ENCODE measurements around the gene ANKRD52.
A peak's percentile ranks its signal among the peaks of the same experiment; 100 is the strongest.
"Not testable (repeated sequence)": the region's sequence is repeated elsewhere in the genome, so short reads cannot be mapped to it uniquely, and the experiment has no call there.

Gene ANKRD52

DNA sequence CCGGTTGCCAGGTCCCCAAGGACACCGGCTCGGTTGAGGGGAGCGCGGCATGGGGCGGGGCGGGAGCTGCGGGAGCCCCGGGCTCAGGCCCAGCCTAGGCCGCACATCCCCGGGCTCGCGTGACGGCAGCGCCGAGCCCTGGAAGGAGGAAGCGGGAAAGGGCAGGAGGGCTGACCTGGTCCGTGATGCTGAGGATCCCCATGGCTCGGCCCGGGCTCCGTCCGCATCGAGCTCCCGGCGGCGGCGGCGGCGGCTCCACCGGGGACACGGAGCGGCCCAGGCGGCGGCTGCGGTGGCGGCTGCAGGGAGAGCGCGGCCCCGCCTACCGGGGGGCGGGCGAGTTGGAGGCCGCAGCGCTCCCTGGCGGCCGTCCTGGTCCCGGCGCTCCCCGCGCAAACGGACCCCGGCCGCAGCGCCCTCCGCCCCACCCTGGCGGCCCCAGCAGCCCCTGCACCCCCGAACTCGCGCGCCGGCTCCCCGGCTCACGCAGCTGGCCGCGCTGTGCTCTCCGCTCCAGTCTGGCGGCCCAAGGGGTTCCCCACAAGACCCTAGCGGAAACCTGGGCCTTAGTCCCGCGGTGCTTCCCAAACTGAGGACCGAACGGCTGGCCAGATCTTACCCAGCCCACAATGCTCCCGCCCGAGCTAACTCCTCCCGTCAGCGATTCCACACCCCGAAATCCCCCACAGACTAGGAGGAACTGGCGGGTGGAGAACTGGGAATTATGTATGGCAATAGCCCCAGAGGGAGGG lies at the start of gene ANKRD52:
Gene ANKRD52, minus strand, starts transcription at position 317 of the 752 bp plus-strand sequence. Its CDS starts 115 bp downstream, at position 202.
- peak; percentile 93 for DNase-seq (ENCODE audit: low read depth, low spot score)

DNA sequence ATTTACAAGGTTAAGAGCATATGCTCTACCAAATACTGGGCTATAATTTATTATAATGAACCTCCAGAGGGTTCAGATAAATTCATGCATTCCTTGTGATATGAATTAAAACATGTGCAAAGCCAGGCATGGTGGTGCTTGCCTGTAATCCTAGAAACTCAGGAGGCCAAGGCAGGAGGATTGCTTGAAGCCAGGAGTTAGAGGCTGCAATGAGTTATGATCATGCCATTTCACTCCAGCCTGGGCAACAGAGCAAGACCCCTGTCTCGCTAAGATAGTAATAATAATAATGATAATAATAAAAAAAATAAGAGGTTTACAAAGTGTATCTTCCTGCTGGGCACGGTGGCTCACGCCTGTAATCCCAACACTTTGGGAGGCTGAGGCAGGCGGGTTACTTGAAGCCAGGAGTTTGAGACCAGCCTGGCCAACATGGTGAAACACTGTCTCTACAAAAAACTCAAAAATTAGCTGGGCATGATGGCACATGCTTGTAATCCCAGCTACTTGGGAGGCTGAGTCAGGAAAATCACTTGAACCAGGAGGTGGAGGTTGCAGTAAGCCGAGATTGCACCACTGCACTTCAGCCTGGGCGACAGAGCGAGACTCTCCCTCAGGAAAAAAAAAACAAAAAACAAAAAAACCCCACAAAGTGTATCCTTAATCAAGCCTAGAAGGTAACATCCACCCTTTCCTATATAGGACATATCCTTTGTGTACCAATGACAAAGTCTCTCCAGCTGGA lies 49.2 kb upstream of the ANKRD52 start:
- DNase-seq (ENCODE audit: low read depth, low spot score), result no peak

DNA sequence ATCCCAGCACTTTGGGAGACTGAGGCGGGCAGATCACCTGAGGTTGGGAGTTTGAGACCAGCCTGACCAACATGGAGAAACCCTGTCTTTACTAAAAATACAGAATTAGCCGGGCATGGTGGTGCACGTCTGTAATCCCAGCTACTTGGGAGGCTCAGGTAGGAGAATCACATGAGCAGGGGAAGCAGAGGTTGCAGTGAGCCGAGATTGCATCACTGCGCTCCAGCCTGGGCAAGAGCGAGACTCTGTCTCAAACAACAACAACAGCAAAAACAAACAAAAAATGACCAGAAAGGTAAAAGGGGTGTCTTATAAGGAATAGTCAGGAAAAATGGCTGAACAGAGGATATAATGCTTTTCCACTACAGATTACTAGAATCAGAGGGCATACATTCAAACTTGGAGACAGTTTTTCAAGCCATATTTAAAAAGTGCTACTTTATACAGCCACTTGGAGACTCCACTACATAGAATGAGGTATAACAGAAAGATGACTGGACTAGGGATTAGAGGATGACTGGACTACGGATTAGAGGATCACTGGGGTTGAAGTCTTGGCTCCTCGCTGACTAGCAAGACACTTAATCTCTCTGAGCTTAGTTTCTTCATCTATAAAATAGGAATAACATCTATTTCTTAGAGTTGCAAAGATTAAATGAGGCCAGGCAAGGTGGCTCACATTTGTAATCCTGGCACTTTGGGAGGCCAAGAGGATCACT lies 46.8 kb upstream of the ANKRD52 start:
- DNase-seq (ENCODE audit: low read depth, low spot score), result no peak

DNA sequence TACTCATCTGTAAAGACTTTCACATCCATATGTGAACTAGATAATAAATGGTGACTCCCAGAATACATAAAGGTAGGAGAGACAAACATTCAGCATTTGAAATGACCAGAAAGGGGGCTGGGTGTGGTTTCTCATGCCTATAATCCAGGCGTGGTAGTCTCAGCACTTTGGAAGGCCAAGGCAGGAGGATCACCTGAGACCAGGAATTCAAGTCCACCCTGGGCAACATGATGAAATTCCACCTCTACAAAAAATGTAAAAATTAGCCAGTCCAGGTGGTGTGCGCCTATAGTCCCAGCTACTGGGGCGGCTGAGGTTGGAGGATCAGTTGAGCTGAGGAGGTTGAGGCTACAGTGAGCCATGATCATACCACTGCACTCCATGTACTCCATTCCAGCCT lies 46.1 kb upstream of the ANKRD52 start:
- DNase-seq (ENCODE audit: low read depth, low spot score), result no peak

DNA sequence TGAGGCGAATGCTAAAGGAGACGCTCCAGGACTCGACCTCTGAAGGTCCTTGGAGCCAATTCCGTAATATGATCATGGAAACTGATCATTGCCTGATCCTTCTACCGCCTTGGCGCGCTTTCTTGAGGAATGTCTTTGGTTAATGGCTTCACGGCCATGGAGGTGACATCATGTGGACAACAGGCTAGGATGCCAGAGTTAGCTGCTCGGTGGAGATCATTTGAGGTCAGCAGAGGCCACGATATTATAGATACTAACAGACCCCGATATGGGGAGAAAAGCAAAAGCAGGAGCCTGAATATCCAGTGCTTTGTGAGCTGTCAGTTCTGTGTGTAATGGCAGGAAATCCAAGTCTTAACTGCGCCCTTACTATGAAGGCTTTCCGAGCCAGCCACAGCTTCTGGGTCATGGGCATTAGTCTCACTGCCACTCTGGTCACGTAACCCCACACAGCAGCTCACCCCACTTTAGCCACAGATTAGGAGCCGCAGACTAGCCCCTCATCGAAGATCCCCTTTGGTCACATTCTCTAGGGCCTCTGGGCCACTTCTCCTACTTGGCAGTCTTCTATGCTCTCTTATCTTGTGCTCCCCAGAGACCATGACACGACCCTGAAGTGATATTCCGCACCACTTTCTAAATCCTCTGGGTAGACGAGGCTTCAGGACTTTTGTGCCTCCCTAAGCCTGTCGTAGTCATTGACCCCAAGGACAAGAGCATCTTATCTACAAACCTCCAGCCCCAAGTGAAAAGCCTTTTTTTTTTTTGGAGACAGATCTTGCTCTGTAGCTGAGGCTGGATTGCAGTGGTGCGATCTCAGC lies 42.7 kb upstream of the ANKRD52 start:
- no peak for DNase-seq (ENCODE audit: low read depth, low spot score)

DNA sequence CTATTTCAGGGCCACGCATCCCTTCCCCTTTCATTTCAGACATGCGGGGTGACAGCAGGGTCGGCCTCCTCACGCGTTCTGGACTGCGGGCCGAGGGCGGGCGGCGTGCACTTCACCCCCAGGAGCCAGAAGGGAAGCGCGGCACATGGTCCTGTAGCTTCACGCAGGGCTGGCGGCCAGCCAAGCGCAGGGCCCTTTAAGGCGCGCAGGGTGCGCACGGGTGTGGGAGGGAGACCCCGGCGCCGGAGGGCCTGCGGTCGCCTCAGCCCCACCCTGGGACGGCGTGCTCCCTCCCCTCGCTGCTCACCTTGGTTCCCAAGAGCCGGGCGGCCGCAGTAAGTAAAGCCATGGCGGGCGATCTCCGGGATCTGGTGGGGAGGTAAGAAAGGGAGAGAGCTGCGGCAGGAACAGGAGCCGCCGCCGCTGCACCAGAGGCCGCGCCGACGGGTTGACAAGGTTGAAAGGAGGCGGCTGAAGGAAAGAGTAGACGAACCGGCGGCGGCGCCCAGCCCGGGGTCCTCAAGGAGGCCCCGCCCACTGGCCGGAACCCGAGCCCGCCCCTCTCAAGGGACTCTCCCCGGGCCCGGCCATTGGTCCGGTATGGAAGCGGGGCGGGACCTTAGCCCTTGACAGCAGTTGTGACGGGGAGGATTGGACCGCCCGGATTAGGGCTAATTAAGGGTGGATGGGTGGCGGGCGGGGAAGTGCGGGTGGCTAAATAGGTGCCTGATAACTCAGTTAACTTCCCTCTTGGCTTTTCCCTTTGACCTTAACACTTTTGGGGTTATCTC lies 41.9 kb upstream of the ANKRD52 start, which contains the start of gene CS:
Gene CS, minus strand, starts transcription at position 478 of the 791 bp plus-strand sequence. Its CDS starts 129 bp downstream, at position 349.
- peak; percentile 99 for DNase-seq (ENCODE audit: low read depth, low spot score)

DNA sequence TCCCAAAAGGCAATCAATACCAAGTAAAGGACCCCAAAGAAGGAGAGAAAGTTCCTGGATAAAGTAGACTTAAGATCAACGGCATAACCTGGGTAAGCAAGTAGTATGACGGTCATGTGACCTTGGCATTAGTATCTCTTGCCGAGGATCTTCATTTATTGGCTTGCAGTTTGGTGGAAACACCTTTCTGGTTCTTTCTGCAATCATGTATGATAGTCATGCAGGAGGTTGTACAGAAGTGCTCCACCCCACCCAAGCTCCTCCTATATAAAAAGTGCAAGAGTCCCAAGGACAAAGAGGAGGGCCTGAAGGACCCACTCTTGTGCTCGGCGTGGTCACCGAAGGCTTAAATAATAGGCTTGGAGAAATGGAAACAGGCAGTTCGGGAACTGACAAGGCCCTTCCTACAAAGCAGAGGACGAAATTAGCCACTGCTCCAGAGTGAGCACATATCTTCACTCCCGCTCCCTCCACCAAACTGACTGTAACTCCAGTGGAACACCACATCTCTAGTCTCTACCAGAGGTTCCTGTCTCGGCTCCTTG lies 41.2 kb upstream of the ANKRD52 start:
- DNase-seq (ENCODE audit: low read depth, low spot score), result peak; percentile 8

DNA sequence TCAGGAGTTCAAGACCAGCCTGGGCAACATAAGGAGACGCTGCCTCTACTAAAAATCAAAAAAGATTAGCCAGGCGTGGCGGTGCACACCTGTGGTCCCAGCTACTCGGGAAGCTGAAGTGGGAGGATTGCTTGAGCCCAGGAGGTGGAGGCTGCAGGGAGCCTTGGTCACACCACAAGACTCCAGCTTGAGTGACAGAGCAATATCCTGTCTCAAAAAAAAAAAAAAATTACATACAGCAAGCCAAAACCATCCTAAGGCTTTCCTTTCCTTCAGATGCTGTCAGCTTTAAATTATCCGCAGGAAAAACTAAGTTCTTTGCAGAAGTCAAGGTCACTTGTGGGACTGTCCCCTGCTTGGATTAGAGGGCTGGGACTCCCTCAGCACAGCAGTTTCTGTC lies 40.6 kb upstream of the ANKRD52 start:
- DNase-seq (ENCODE audit: low read depth, low spot score), result no peak

DNA sequence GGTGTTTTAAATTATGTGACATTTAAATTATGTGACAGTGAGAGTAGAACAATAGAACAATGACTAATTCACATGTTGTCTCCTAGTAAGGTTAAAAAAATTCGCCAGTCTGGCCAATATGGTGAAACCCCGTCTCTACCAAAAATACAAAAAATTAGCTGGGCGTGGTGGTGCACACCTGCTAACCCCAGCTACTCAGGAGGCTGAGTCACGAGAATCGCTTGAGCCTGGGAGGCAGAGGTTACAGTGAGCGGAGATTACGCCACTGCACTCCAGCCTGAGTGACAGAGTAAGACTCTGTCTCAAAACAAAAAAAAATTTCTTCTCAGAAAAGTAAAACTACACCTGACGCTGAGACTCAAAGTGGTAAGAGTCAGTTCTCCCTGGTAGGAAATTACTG lies 39.2 kb upstream of the ANKRD52 start:
- DNase-seq (ENCODE audit: low read depth, low spot score), result no peak

DNA sequence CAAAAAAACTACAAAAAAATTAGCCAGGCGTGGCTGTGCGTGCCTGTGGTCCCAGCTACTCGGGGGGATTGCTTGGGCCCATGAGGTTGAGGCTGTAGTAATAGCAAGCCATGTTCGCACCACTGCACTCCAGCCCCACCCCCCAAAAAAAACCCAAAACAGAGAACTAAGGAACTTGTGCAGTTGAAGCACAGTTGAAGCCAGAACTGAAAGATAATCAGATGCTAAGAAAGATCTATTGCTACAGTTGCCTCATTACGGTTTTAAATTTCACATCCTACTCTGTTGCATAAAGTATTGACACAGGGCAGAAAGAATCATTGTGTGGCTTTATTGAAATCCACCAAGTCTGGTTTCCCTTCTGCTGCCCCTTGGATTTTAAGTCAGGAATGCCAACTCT lies 38.1 kb upstream of the ANKRD52 start:
- no peak for DNase-seq (ENCODE audit: low read depth, low spot score)

DNA sequence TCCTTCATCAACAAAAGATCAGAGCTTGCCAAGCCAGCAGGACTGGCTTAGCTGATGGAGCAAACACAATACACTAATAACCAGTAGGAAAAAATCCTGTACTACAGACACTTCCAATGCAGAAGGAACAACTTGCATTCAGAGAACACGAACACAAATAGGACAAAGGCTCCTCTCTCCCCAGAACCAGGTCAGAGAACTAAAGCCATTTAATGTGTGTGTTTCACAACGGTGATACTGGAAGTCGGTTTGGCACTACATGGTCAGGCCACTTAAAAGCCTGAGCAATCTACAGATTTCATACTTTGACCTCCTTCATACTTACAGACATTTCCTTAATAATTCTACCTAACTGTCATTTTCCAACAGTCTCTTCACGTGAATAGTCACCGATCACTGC lies 35.6 kb upstream of the ANKRD52 start:
- no peak for DNase-seq (ENCODE audit: low read depth, low spot score)

DNA sequence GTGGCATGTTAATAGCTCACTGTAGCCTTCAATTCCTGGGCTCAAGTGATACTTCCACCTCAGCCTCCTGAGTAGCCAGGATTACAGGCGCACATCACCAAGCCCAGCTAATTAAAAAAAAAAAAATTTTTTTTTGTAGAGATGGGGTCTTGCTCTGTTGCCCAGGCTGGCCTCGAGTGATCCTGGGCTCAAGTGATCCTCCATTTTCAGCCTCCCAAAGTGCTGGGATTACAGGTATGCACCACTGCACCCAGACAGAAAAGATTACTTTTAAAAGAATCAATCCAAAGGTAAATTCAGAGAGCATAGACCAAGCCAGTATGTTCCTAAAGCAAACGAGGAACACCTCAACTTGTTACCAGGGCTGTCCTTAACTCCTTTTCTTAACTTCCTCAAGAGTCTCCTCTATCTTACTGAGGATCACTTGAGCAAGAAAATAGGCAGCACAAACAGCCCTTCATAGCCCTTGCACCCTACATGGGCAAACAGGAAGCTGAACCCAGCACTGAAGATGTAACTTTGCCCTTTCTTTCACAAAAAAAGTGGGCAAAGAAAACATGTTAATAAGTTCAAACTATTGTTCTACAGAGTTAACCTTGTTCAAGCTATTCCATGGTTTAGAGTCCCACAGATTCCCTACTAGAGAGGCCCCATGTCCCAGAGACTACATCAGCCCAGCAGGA lies 30.7 kb upstream of the ANKRD52 start:
- no peak for DNase-seq (ENCODE audit: low read depth, low spot score)

DNA sequence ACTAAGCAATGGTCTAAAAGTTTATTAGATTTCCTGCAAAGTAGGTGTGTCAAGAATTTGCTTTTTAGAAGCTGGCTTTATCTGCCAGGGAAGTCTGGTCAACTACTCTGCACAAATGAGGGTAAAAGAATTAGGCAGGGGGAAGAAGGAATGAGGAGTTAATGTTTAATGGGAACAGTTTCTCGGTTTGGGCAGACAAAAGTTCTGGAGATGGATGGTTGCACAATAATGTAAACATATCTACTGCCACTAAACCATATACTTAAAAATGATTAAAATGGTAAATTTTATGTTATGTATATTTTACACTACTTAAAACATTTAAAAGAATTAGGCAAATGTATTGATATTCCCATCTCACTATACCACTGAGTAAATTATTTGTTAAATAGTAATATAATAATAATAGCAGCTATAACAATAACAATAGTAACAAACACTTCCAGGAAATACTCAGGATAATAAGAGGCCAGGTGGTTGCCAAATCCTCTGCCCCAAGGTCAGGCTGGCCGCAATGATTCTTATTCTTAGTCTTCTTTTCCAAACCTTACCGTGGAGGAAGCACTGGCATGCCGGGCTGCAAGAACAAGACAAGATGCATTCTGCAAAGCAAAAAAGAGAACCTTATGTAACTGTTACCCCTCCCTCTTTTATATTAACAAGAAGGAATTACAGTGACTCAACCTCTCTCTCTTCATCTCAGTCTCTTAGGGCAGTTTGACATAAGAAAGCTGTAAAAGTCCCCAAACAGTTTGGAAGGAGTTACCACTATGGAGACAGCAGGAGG lies 28.1 kb upstream of the ANKRD52 start:
- DNase-seq (ENCODE audit: low read depth, low spot score), result no peak

DNA sequence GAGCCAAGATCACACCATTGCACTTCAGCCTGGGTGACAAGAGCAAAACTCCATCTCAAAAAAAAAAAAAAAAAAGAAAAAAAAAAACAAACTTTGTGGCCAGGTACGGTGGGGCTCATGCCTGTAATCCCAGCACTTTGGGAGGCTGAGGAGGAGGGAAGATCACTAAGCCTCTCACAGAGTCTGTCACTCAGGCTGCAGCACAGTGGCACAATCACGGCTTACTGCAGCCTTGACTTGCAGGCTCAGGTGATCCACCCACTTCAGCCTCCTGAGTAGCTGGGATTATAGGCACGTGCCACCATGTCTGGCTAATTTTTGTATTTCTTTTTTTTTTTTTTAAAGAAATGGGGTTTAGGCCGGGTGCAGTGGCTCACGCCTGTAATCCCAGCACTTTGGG lies 26.1 kb upstream of the ANKRD52 start:
- DNase-seq (ENCODE audit: low read depth, low spot score), result not testable (repeated sequence)

DNA sequence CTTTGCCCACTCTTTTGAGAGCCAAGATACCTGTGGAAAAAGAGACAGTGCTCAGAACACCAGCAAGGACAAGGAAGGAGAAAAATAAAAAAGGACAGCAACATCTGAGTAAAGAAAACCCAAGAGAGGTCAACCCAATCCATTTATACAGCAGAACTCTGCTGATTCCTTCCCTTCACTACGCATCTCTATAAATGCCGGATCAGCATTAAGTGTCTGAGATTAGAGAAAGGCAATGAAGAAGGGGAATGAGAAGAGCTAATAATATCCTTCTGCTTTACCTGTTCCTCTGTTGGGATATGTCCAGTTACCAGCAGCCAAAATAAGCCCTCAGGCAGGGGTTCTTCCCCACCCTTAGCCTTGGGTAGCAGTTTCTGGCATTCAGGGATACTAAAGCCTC lies 24.4 kb upstream of the ANKRD52 start:
- DNase-seq (ENCODE audit: low read depth, low spot score), result no peak

DNA sequence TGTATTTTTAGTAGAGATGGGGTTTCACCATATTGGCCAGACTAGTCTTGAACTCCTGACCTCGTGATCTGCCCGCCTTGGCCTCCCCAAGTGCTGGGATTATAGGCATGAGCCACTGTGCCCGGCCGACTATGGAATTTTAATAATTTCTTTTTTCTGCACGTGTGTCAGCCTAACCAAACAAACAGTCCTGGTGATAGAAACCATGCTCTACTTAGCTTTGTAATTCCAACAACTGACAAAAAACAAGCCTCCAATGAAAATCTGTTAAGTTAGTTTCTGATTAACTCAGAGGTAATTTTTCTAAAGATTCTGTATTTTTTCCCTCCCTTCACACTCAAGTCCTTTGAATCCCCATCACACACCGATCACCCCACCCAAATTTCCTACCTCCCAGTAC lies 23.8 kb upstream of the ANKRD52 start:
- no peak for DNase-seq (ENCODE audit: low read depth, low spot score)

DNA sequence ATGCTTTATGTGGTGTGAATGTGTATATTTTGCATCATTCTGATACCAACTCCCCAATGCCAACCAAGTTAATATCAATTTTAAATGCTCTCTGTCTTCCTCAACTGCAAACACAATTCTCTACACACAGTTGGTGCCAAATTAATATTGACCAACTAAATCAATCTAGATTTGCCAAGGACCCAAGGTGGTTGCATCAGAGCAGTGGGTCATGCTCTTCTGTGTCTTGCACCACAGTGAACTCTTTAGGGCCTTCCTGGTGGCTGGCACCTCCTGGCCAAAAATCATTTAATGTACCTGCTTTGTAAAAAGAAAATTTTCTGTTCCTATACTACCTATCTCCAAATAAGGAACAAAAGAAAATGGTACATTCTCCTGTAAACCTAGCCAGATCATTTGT lies 22.7 kb upstream of the ANKRD52 start:
- no peak for DNase-seq (ENCODE audit: low read depth, low spot score)

DNA sequence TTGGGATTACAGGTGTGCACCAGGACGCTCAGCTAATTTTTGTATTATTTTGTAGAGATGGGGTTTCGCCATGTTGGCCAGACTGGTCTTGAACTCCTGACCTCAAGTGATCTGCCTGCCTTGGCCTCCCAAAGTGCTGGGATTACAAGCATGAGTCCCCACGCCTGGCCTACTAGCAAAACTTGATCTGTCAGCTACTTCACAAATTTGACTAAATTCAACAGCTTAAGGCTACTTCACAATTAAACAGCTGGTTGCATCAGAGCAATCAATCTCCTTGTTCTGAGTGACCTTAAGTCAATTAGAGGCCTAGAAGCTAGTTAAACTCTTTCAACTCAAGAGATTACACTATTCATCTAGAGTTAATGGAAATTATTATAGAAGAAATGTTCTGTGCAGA lies 20.7 kb upstream of the ANKRD52 start:
- DNase-seq (ENCODE audit: low read depth, low spot score), result no peak

DNA sequence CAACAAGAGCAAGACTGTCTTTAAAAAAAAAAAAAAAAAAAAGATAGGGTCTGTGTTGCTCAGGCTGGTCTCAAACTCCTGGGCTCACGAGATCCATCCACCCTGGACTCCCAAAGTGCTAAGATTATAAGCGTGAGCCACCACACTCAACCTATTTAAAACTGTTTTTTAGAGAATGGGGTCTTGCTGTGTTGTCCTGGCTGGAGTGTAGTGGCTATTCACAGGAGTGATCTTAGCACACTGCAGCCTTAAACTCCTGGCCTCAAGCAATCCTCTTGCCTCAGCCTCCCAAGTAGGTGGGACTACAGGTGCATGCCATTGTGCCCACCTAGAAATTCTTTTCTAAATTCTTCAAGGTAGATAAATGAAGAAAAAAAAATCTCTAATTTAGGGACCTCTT lies 16.1 kb upstream of the ANKRD52 start:
- DNase-seq (ENCODE audit: low read depth, low spot score), result no peak

All from astrocyte of the hippocampus (primary cell).